D341Med (cell line): ENCODE results near the gene MSANTD1.
A peak's percentile ranks its signal among the peaks of the same experiment; 100 is the strongest.

ENCODE experiments used
- DNase-seq: peaks from one replicate; pipeline ENCODE4 v3.0.0; 2012; ENCODE audit warnings: low spot score

Gene MSANTD1

DNA sequence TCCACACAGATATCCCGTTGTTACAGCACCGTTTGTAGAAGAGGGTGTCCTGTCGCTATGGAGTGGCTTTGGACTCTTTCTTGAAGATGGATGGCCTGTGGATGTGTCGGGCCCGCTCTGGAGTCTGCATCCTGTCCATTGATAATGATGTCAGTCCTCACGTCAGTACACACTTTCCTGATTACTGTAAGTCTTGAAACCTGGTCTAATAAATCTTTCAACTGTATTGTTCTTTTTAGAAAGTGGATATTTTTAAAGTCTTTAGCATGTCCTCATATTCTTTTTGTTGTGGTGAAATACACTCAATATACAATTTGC is 14.9 kb downstream of the MSANTD1 start:
- no peak for DNase-seq

DNA sequence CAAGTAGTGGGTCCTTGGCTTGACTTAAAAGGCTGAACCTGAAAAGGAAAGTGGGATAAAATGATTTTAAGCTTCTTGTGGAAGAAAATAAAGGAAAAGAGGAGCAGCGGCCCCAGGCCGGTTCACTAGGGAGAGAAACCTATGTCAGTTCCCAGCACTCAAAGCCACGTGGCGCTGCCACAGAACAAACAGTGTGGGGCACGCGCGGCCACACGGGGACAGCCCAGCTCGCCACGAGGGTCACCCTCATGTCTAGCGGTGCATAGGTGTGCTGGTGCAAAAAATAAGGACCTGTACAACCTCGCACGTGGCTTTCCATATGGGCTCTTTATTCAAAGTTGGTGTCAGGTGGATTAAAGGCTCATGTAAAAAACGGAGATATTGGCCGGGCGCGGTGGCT is 17.1 kb downstream of the MSANTD1 start:
- DNase-seq = no peak

DNA sequence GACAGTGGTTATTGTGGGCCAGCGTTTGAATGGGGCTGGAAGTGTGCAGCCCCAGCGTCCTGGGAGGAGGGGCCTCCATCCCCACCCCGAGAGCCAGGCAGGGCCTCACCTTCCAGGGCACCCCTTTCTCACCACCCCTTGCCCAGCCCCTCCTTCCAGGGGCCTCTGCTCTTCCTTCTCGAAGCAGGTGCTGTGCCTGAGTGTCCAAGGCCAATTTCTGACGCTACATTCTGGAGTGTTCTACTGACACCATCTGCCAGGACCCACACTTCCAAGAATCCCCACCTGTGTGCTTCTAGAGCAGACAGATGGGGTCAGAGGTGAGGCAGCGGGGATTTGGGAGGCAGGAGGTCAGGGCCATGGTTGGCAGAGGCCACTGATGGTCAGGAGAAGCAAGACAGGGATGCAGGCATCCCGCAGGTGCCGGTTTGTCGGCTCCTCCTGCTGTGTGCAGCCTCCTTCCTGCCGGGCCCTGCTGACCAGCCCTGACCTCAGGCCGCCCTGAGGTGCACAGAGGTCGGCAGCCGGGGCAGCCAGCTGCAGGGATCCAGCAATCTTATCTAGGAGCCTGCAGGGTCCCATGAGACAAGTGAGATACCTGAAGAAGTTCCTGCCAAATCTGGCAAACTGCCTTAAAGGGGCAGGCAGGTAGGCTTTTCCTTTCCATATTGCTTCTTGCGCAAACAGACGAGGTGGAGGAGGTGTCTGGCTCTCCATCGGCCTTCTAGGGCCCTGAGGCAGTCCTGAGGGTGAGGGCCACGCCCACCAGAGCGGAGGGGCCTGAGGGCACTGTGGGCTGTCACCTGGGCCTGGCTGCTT is 18.8 kb downstream of the MSANTD1 start:
- DNase-seq = peak; percentile 18

DNA sequence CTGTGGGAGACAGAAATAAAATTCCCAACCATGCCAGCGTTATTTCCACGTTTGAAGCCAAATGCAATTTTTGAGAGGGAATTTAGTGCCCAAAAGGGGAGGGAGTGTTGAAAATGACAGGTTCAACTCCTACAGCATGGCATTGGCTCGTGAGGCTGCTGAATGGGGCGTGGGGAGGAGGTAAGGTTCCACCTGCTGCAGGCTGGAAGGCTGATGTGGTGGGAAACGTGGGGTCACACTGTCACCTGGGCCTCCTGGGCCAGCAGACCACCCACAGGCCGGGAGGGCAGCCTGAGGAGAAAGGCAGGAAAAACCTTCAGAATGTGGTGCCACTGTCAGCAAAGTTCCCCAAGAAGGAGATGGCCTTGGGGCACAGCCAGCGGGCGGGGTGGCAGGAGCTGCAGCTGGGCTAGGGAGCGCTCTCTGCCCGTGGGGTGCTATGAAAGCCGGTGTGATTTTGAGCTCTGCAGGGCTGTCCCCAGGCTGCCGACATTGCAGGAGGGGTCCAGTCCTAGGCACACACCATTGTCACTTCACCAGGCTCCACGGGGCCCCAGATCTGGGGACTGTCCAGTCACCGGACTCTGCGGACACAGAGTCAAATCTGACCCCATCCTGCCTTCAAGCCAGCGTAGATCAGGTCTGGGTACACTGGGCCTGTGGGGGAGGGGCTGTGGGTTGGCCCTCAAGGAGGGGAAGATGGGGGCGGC is 19.6 kb downstream of the MSANTD1 start:
- DNase-seq = peak; percentile 27

DNA sequence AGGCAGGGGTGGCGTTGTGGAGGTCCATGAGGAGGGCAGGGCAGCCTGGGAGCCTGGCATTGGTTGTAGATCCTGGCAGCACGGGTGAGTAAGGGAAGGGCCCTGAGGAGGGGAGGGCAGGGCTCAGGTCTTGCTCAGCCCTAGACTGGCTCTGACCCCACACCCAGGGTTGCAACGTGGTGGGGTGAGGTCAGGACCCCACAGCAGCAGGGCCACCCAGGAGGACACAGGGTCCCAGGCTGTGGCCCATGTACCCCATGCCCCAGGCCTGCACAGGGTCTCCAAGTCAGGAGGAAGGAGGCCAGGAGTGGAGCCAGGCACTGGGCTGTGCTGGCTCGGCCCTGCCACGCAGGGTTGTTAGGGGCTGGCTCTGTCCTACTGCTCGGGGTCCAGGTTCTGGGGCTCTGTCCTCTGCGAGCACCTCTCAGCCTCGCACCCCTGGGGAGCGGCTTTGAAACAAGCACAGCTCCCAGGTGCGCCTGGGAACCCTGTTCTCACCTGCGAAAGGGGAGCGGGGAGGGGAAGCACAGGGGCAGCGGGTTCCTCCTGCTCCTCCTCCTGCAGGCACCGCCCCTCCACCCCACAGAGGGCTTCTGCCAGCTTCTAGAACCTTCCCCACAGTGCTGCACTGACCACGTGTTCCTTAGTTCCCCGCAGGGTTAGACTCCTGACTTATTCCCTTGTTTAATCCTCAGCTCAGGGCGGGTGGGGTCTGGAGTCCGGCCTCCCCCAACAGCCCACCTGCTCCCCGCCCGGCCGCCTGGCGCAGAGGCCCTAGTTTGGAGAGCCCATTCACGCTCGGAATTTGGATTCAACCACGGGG is 20.4 kb downstream of the MSANTD1 start:
- peak; percentile 33 for DNase-seq

DNA sequence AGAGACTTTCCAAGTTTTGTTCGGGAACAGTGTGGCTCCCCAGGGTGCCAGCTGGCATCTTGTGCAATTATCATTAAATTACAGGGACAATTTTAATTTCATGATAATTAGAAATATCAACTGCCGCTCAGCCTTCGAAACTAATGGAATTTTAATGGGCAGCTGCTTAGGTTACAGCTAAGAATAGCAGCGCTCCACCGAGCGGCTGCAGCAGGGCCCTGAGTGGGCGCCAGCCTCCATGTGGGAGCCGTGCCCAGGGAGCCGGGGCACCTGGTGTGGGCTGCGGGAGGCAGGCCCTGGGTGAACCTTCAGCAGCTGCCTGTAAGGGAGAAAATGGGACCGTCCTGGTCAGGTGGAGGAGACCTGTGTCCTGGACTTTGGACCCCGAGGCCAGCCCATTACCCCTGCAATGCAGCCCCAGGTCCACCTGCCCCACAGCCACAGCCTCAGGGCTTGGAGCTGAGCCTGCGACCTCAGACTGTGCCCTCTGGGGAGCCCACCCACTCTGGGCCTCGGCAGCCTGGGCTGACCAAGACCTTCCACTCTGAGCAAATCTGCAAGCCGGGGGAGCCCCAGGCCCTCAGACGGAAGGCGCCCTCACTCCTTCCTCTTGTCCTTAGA is 21.1 kb downstream of the MSANTD1 start:
- DNase-seq = peak; percentile 35

DNA sequence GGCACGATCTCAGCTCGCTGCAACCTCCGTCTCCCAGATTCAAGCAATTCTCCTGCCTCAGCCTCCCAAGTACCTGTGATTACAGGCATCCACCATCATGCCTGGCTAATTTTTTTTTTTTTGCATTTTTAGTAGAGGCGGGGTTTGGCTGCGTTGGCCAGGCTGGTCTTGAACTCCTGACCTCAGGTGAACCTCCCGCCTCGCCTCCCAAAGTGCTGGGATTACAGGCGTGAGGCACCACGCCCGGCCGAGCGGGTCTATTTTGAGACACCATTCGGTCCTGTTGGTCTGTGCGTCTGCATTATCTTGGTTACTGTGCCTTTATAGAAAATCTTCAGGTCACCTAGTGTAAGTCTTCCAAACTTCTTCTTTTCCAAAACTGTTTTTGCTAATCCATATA is 22.2 kb downstream of the MSANTD1 start:
- no peak for DNase-seq

DNA sequence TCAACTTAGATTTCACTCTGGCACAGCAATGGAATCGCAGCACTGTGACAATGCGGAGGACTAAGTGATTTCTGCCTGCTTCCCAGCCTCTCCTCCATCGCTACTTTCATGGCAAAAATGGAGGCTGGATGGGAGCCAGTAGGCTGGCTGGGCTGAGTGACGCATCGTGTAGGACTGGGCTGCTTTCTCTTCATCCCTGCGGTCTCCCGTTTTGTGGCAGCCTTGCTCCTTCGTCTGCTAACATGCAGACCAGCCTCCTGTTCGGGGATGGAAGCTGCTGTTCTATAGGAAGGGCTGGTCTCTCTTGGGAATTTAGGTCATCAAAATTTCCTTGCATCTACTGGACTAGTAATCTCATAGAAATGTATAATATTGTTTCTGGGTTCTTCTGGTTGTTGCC is 28.0 kb downstream of the MSANTD1 start:
- no peak for DNase-seq

DNA sequence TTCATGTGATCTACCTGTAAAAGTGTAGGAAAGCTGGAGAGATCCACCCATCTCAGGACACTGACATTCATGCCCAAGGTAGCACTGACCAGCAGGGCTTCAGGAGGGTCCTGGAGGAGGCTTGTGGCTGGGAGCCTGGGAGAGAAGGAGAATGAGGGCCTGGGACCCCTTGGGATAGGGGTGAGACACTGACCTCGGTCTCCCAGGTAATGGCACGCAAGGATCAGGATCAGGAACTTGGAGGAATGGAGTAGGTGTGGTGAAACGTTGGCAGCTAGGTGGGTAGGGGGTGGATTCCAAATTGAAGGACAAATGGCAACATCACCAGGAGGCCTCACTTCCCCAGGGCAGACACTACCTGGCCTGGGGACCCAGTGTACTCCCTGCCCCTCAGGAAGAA is 31.5 kb downstream of the MSANTD1 start:
- no peak for DNase-seq

DNA sequence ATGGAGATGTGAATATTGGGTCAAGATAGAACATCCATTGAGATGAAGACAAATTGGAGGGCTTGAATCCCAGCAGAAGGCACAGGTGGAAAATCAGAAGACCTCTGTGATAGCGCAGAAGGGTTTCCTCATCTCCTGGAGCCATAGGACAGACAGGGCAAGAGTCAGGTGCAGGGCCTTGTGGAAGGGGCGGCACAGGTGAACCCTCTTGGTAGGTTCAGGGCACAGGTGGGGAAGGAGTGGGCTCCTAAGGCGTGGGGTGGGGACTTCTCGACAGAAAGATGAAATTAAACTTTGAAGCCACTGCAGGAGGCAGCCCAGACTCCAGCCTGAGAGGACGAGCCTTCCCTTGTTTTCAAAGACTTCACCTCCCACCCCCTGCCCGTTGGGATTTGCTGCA is 34.5 kb downstream of the MSANTD1 start:
- DNase-seq = no peak

DNA sequence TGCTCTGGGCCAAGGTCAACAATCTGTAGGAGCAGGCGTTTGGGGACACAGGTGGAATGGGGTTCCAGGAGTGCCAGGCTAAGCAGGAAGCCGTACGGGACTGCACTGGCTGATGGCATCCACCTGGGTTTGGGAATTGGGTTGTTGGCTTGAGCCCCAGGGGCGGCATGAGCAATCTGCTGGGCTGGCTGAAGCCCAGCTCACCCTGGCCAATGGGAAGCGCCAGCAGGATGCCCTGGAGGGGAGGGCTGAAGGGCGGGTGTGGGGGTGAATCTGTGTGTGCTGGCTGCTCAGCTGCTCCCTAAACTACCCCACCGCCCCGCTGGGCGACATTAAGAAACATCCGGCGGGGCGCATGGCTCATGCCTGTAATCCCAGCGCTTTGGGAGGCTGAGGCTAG is 35.0 kb downstream of the MSANTD1 start:
- DNase-seq = peak; percentile 45

DNA sequence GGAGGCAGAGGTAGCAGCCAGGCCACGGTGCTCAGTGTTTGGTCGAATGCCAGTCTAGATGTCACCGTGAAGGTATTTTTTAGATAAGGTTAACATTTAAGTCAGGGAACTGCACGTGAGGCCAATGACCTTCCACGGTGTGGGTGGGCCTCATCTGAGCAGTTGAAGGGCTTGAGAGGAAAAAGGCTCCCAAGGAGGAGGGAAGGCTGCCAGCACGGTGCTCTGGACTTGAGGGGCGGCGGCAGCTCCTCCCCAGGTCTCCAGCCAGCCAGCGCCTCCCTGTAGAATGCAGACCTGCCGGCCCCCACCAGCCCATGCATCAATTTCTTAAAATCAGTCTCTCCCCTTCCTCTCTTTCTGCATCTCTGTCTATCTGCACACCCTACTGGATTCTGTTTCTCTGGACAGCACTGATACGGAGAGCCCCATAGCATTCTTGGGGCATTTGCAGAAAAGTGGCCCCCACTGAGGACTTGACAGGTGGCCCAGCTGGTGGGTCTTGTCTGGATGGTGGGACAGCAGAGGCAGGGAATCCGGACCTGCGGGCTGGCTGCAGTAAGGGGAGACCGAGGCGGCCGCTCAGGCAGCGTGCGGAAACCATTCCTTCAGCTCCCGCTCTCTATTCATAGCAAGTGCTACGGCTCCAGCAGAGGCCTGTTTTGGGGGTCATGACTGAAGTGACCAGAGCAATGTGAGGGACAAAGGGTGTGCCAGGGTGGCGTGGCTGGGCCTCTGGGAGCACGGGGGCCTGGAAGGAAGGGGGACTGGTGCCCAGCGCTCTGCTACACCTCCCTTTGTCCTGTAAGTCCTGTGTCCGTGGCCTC is 36.0 kb downstream of the MSANTD1 start:
- no peak for DNase-seq

DNA sequence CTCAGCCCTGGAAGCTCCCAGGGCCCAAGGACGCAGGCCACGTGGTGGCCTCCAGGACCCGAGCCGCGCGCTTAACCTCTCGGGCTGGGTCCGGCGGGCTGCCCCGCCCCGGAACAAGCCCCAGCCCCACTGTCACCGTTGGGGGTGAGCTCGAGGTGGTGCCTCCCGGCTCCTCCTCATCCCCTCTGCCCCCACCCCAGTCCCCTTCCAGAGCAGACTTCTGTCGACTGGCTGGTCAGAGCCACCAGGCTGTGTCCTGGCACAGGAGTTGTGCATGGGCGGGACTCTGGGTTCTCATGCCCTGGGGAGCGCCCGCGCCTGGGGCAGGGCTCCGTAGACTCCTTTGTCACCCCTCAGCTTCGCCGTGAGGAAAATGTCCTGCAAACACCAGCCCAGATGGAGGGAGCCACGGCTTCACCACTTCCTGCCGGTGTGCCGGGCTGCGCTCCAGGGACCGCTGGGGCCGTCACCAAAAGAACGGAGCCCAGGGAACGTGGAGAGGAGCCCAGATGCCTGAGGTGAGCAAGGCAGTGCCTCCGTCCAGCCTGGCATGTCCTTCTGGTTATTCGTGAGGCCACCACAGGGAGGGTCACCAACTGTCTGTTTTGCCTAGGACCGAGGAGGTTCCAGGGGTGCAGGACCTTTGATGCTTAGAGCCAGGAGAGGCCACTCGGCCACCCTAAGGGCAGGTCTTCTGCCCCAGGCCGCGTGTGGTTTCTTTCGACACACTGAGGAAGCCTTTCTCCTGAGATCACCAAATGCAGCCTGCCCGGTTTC is 36.8 kb downstream of the MSANTD1 start:
- DNase-seq = peak; percentile 24

DNA sequence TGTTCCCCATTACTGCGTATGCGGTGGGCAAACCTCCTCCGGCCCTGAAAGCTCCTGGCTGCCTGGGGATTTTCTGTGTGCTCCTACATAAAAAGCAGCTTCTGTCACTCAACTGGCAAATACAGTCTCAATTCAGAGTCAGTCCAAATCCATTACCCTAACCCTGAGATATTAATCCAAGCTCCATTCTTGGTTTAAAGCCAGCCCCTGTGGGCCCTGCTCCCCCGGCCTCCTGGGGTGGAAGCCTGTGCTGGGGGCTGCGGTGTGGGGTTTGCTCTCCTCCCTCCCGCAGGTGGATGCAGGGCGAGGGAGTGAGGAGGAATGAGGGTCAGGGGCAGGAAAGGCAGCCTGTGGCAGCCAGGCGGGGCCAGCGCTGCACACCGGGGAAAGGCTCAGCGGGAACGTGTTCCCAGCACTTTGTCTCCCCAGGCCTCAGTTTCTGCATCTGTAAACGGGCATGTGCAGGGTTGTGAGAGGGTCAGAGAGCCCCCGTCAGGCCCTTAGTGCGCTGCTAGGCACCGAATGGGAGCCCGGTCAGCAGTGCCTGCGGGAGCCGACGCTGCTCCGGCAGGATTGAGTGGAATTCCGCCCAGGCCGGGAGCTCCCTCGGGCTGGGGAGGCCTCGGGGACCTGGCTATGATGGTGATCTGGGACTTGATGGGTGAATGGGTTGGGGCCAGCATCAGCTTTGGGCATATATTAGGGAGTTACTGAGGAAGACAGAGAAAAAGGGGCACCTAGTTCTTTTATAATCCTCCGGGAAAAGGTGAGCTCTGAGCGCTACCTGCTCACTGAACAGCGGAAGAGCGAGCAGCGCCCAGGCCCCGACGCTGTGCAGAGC is 37.6 kb downstream of the MSANTD1 start:
- DNase-seq = peak; percentile 23

DNA sequence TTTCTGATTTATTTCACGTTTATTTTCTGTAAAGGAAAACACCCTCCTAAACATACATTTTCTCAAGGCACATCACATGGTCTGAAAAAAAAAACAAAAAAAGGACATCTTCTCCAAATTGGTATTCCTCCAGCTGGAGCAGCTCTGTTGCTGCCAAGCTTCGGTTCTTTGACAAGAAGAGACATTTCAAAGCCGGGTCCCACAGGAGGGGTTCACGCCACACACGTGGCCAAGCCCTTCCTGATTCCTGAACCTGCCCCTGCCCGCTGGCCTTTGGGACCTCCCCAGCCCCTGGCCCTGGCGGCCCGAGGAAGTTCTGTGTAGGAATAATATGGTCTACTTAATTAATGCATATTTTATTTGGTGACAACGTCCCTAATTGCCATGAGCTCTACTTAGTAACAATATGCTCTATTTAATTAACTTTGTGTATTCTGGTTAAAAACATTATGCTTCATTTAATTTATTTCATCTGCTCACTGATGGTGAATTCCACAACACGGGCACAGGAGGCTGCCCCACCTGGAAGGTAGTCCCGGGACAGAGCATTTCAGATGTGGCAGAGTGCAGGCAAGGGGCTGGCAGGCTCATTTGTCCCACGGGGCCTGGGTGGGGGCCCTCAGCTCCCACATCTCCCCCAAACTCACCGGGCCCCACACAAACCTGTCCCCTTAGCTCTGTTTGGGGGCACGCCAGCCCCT is 38.5 kb downstream of the MSANTD1 start:
- no peak for DNase-seq

DNA sequence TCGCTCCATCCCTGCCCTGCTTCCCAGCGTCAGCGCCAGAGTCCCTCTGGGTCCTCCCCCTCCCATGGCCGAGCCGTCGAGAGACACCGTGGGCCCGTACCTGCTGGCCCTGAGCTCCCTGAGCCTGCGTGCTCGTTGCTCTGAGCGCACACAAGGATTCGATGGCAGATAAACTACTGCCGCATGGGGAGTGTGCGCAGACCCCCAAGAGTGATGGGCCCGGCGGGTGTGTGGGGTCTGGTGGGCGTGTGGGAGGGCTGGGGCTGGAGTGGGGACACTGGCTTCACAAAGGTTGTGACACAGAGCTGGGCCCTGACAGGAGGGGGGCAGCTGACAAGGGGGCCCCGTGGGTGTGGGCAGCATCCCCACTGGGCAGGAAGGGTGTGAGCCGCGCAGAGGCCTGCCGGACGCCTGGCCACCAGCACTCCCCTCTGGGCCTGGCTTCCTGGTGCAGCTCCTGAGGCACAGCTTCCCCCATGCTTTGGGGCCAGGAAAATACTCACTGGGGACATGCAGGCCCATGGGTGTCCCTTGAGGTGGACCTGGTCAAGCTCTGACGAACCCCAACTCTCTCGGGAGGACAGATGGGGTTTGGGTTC is 39.1 kb downstream of the MSANTD1 start:
- no peak for DNase-seq

DNA sequence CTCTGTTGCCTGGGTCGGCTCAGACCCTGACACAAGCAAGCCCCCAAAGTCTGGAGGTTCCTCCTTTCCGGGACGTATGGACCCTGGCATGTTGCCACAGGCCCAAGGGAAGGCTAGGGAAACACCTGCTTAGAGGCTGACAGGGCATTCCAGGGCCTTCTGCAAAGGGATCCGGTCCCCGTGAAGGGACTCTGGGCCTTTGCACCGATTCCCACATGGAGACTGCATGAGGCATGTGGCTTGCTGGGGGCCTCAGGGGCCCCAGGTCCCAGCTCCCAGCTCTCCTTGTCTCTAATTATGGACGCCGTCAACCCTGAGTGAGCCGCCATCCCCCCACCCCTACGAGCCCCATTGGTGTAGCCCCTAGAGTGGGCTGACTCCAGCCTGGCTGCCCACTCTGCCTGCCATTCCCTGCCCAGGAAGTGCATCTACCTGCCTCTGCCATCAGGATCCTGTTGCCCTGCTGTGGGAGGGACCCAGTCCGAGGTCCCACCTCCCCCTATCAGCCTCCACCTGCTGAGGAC is 39.7 kb downstream of the MSANTD1 start:
- no peak for DNase-seq

DNA sequence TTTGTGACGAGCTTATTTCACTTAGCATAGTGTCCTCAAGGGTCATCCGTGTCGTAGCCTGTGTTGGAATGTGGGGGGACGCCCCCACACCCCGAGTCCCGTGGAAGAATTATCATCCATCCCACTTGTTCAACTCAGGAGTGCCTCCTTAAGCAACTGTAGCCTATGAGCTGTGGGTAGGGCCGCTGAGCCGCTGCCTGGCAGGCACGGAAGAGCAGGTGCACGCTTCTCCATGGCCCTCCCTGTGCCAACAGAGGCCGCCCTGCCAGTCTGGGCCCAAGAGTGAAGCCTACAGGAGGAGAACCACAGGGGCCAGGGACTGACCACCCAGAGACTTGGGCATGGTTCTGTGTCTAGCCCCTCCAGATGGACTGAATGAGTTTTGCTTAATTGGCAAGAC is 41.5 kb downstream of the MSANTD1 start:
- DNase-seq = no peak
